Activated CD4-positive, alpha-beta T cell treated with anti-CD3 and anti-CD28 coated beads, Interleukin-2, amount 50 U/mL, for 48 hours (primary cell): ENCODE data around the gene ING3.
"Not testable (repeated sequence)": the region's sequence is repeated elsewhere in the genome, so short reads cannot be mapped to it uniquely, and the experiment has no call there.

Experiments used
- DNase-seq, 2 experiments: peaks; one replicate each; pipeline ENCODE4 v3.0.0-alpha.2; 2020

The ING3 gene

DNA sequence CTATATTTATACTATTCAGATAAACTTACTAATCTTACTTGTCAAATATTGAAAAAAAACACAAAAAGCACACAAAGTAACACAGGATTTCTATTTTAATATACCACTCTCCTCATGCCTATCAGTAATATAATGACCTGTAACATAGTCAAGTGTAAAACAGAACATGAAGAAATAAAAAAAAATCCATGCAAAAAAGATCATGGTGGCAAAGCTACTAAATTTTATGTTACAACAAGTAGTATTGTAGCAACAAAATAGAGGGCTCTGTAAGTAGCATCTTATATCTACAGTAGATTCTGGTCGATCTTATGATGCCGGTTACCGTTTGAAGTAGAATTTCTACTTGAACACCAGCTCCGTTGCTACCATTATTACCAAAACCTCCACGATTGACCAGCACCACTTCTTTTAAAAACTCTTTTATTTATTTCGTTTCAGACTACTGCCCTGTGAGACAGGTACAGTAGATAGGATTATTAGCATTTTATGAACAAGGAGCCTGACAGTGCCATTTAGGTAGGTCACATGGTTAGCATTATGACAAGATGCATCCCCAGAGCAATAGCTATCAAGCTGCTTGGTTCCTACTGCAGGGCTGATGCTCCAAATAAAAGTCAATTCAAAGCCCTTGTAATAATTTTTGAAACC lies 40.0 kb downstream of the ING3 start:
- no peak for DNase-seq

- DNase-seq, result no peak
Measured at GRCh38 chr7:120991161-120991560, 40.6 kb downstream of the ING3 start.

- DNase-seq, result no peak
Measured at GRCh38 chr7:120991581-120991980, 41.0 kb downstream of the ING3 start.

GRCh38 chr7:120992272-120992964 lies 41.8 kb downstream of the ING3 start:
- no peak for DNase-seq

GRCh38 chr7:120992965-120993494 lies 42.5 kb downstream of the ING3 start:
- DNase-seq, result no peak

DNA sequence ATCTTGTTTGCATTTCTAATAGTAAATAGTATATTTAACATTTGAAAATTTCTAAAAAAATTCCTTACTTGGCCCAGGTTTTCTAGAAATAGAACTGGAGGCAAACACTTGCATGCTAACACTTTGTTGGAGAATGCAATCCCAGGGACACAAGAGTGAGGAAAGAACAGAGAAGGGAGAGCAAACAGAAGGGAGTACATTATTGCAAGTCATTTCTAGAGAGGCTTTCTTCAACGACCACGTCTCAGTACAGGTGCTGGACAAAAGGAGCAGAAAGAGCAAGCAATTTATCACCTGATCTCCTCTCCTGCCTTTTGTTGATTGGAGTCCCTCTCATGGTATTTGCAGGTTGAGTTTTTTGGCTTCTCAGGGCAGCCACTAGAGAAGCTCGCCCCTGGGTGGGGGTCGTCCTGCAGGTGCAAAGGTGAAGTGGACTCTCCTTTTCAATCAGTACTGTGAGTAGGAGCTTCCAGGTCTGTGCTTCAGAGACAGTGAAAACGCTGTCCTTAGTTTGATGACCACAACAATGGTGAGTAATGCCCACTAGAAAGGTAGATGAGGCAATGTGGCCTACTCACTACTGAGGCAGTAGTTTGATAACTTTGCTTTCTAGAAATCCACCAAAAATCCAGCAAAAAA lies 43.1 kb downstream of the ING3 start:
- no peak for DNase-seq

- no peak for DNase-seq
Measured at GRCh38 chr7:120994512-120995410, 44.2 kb downstream of the ING3 start.

- no peak for DNase-seq
Measured at GRCh38 chr7:120995654-120996053, 45.1 kb downstream of the ING3 start.

- no peak for DNase-seq
Measured at GRCh38 chr7:120996333-120996987, 45.9 kb downstream of the ING3 start.

GRCh38 chr7:120996988-120997345 lies 46.4 kb downstream of the ING3 start:
- no peak for DNase-seq

DNA sequence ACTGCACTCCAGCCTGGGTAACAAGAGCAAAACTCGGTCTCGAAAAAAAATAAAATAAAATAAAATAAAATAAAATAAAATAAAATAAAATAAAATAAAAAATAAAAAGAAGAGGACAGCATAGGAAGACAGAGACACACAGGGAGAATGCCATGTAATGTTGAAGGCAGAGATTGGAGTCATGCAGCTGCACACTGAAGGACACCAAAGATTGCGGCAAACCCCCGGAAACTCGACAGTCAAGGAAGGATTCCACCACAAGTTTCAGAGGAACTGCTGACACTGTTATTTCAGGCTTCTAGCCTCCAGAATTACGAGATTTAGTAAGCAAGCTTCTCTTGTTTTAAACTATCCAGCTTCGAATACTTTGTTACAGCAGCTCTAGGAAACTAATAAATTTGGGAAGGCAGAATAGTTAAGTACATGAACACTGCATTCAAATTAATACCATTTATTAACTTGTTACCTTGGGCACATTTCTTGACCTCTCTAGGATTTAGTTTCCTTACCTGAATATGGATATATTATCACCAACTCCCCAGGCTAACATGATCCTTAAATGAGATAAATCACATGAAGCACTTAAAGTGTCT lies 47.4 kb downstream of the ING3 start:
- no peak for DNase-seq

GRCh38 chr7:120998520-120998919 lies 47.9 kb downstream of the ING3 start:
- no peak for DNase-seq

- DNase-seq, result no peak
Measured at GRCh38 chr7:120998996-120999565, 48.5 kb downstream of the ING3 start.

- DNase-seq, result no peak
Measured at GRCh38 chr7:121000081-121000983, 49.8 kb downstream of the ING3 start.

GRCh38 chr7:121001234-121001906 lies 50.8 kb downstream of the ING3 start:
- DNase-seq, result no peak

DNA sequence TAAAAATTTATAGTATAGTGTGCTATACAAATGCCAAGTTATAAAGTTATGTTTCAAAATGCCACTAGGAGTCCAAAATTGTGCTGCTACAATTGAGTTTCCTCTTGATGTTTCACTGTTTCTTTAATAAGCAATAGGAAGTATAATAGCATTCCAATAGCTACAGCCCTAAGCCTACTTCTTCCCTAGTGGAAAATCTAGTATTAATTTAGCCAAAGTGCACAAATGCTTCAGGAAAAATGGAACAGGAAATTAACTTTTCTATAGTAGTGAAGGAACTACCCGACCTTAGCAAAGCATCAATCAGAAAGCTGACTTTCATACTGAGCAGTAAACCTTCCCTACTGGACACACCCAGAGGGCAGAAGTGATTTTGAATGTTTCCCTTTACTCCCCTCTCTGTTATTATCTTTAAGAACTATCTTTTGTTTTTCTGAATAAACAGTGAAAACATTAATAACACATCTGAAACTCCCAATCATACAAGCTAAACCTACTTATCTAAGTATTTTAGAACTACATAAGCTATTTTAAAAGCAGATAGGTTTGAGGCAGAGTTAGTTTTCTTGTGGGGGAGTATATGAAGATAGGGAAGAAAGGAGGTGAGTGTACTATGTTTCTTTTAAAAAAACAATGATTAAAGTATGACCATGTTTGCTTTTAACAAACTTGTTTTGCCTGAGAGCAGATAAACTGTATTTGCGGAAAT lies 51.6 kb downstream of the ING3 start:
- DNase-seq, result no peak

DNA sequence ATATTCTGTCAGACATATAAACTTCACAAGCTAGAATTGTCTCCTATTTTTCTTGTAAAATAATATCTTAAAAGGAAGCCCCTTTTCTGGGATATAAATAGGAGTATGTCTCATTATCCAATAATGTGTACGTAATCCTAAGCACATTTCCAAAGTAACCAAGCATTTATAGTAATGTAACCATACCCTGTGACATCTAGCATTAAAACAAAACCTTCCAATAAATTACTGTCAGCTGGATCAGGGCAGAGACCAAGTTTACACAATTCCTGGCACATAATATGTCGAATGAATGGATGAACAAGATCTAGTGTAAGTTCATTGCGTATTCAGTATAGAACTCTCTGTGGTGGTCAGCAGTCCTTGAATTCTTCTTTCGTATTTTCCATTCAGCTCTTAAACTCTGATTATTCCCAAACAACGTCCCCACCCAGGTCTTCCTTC lies 52.2 kb downstream of the ING3 start:
- DNase-seq, result no peak

GRCh38 chr7:121003986-121004685 lies 53.6 kb downstream of the ING3 start:
- DNase-seq, result no peak

DNA sequence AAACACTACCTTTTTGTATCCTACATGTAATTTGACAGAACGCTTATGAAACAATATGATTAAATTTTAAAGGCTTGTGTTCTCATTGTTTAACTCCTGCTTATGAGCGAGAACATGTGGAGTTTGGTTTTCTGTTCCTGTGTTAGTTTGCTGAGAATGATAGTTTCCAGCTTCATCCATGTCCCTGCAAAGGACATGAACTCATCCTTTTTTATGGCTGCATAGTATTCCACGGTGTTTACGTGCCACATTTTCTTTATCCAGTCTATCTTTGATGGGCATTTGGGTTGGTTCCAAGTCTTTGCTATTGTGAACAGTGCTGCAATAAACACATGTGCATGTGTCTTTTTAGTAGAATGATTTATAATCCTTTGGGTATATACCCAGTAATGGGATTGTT lies 54.5 kb downstream of the ING3 start:
- not testable (repeated sequence) for DNase-seq
